ENCODE results near the gene SPAG9.

The SPAG9 gene

GRCh38 chr17:50914505-50915063 lies 206.1 kb downstream of the SPAG9 start:
- DNase-seq = no peak

GRCh38 chr17:50913120-50913519 lies 207.5 kb downstream of the SPAG9 start:
- no peak for DNase-seq

Measured in activated CD8-positive, alpha-beta memory T cell treated with anti-CD3 and anti-CD28 coated beads for 24 hours (primary cell).